T follicular helper cell (primary cell): ENCODE data around the gene TMEM225B.
"Not testable (repeated sequence)": the region's sequence is repeated elsewhere in the genome, so short reads cannot be mapped to it uniquely, and the experiment has no call there.

Source experiments
- DNase-seq: peaks from one replicate; pipeline ENCODE4 v3.0.0-alpha.2; 2020; ENCODE audit warnings: low read depth
- total RNA-seq, 2 experiments: gene quantifications; one replicate each; lab custom pipeline; 2026; lab: John Stamatoyannopoulos, UW

Gene TMEM225B, protein sequence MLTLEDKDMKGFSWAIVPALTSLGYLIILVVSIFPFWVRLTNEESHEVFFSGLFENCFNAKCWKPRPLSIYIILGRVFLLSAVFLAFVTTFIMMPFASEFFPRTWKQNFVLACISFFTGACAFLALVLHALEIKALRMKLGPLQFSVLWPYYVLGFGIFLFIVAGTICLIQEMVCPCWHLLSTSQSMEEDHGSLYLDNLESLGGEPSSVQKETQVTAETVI
- total RNA-seq, result 0.04 to 0.12 reads per million in 2 experiments

DNA sequence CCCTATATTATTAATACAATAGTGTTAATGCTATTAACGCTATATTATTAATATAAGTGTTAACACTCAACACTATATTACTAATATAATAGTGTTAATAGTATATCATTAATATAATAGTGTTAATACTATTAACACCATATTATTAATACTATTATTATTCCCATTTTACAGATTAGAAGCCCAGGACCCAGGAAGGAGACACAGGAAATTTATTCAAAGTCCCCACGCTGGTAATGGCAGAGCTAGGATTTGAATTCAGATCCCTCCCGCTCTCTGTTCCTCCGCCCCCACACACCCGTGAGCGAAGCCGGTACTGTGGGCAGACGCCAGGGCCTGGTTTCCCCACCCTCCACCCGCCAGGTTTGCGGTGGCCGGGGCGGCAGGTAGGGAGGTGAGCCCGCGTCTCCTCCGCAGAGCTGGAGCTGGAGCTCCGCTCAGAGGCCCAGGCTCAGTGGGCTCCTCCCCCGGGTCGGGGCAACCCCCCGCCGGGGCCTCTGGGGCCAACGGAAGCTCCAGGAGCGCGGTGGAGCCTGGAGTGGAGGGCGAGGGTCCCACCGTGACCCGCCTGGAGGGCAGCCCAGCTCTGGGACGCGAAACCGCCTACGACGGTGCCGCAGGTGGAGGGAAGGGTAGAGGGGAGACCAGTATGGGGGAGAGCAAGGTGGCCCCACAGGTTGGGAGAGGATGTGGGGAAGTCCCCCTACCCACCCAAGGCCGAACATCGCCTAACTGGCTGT is at the start of gene TMEM225B:
Gene TMEM225B (plus strand): TSS at position 506 of the 740 bp plus-strand sequence. CDS start 6,122 bp downstream, outside the sequence.
- DNase-seq, result no peak

DNA sequence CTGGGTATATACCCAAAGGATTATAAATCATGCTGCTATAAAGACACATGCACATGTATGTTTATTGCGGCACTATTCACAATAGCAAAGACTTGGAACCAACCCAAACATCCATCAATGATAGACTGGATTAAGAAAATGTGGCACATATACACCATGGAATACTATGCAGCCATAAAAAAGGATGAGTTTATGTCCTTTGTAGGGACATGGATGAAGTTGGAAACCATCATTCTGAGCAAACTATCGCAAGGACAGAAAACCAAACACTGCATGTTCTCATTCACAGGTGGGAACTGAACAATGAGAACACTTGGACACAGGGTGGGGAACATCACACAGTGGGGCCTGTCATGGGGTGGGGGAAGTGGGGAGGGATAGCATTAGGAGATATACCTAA is 48.5 kb upstream of the TMEM225B start:
- DNase-seq, result not testable (repeated sequence)

DNA sequence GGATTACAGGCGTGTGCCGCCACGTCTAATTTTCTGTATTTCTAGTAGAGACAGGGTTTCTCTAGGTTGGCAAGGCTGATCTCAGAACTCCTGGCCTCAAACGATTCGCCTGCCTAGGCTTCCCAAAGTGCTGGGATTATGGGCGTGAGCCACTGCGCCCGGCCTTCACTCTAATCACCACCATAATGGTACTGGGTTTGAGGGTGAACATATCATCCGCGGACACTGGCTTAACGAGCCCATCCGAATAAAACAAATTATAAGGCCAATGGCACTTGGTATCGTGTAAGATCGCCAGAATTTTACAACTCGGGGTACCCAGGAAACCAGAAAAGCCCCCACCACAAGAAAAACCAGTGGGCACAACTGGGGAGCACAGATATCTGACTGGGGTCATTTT is 46.7 kb upstream of the TMEM225B start:
- no peak for DNase-seq

DNA sequence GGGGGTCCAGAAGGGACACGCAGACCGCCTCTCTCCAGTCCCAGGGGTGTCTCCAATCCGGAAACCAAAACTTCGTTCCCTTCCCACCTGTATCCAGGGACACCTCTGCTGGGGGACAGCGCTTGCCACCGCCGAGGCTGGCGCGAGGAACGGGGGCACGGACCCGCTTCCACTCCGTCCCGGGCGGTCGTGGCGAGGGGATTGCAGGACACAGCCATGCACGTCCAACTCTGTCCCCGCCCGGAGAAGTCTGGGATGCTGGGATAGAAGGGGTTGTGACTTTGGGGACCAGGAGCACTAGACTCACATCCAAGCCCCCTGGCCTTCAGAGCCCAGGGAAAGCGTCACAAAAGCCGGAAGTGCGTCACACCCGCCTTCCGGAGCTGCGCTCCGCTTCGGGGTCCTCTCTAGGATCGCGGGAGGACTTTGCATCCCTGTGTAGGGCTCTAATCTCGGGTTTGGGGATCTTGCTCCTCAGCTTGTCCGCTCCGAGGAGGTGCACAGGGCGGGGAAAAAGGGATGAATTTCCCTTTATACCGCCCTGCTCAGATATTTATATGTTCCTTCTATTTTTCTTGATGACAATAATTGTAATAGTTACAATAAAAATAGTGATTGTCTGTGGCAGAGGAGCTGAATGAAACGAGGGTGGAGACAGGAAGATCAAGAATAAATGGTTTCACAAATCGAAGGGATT is 46.2 kb upstream of the TMEM225B start, which contains the start of gene FAM200A:
Gene FAM200A (minus strand): TSS at position 348 of the 697 bp plus-strand sequence. CDS start 3,707 bp downstream, outside the sequence.
- DNase-seq, result peak; percentile 80

DNA sequence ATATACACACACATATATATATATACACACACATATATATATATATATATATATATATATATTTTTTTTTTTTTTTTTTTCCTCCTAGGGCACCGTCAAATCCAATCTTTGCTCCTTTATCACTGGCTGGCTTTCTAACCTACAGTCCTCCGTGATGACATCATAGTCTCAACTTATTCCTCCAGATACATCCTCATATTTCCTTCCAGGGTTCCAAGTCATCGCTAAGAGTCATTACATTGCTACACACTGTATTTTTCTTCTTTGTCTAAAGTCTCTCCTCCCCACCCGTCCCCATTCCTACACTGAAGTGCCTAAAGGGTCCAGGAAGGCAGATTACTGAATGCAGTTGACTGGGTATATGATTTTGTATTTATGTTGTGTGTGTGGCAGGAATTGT is 45.0 kb upstream of the TMEM225B start:
- no peak for DNase-seq

DNA sequence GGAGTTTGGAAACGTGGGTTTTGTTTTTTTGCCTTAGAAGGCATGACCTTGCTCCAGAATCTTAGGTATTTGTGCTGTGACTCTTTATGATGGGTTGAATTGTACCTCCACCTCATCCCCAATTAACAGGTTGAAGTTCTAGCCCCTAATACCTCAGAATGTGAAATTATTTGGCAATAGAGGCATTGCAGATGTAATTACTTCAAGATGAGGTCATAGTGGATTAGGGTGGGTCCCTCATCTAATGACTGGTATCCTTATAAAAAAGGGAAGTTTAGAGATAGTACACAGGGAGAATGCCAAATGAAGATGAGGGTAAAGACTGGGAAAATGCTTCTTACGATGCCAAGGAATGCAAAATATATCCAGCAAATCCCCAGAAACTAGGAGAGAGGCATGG is 43.1 kb upstream of the TMEM225B start:
- no peak for DNase-seq

DNA sequence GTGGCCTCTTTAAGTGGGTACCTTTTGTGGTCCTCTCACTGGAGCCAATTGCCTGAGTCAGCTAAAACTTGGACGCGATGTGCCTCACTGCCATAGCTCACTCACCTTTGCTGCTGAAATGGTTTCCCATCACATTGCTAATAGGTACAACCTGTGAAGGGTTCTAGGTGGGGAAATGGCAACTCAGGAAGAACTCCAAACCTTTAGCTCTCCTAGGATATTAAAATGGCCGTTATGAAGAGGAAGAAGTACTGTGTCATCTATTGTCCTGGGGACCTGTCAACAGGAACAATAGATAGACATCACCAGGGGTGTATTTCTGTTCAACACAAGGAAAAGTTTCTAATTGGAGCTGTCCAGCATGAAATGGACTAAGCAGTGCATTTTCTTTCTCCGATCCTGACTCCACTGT is 40.9 kb upstream of the TMEM225B start:
- DNase-seq, result no peak

DNA sequence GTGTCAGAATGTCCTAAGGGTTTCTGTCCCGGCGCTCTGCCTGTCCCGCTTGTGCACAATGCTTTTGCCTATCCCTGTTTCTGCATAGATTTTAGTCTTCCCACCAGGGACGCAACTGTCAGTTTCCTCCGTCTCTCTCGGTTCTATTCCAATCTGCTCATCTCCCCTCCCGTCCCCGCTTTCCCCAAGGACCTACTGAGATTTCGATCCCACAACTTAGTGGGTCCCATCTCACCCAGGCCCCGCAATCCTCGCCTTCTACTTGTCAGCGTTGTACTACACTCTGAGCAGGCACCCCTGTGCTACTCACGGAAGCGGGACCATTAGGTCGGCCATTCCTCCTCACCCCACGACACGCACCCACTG is 40.1 kb upstream of the TMEM225B start:
- no peak for DNase-seq

DNA sequence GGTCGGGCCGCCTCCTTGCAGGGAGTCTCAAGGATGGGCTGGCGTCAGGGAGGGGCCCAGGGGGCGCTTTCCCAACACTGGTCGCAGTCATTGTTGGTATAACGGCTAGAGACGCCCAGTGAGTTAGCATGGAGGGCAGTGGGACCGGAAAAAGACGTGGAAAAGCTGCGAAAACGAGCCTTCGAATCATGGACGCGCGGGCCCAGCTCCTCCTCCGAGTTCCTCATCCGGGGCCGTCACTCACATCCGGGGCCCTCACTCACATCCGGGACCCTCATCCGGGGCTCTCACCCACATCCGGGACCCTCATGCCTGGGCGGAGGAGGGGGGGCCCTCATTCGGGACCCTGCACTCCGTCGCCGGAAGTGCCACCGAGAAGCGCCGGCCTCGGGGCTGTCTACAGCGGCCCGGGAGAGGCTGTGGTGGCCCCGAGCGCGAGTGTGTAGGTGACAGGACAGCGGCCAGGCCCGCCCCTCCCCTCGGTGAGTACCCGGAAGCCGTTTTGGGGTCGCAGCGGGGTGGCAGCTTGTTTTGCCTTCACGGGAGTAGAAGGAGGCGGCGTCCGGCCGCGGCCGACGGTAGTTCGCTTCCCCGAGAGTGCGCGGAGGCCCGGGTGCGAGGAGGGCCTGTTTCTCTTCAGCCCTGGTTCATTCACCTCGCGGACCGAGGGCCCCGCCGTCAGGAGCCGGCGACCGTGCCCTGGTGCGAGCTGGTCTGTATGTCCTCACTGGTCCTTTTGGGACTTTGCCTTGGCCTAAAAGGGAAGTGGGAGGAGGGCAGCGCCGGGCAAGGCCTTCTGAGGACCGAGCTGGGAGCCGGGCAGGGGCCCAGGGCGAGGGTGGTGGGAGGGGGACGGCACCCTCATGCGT is 39.5 kb upstream of the TMEM225B start, which contains the start of gene ZNF655:
Gene ZNF655 (plus strand): TSS at position 337 of the 869 bp plus-strand sequence. CDS start 1,918 bp downstream, outside the sequence.
- DNase-seq, result peak; percentile 85

DNA sequence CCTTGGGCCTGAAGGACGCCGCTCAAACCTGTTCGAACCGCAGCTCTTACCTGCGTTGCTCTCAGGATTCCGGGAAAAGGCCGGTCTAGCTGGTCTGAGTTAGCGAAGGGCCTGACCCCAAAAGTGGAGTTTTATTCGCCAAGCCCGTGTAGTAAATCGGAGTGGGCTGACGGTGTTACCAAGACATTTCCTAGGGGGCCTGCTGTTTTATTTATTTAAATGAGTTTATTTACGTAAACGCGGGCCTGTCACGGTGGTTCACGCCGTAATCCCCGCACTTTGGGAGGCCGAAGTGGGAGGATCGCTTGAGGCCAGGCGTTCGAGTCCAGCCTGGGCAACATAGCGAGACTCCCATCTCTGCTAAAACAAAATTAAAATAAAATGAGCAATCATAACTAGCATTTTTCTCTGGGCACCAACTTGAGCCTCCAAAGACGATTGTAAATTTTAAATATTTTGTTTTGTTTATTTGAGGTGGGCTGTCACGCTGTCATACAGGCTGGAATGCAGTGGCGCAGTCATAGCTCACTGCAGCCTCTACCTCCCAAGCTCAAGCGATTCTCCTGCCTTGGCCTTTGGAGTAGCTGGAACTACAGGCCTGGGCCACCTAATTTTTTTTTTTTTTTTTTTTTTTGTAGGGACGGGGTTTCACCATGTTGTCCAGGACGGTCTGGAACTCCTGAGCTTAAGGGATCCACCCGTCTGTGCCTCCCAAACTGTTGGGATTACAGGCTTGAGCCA is 38.7 kb upstream of the TMEM225B start:
- no peak for DNase-seq

DNA sequence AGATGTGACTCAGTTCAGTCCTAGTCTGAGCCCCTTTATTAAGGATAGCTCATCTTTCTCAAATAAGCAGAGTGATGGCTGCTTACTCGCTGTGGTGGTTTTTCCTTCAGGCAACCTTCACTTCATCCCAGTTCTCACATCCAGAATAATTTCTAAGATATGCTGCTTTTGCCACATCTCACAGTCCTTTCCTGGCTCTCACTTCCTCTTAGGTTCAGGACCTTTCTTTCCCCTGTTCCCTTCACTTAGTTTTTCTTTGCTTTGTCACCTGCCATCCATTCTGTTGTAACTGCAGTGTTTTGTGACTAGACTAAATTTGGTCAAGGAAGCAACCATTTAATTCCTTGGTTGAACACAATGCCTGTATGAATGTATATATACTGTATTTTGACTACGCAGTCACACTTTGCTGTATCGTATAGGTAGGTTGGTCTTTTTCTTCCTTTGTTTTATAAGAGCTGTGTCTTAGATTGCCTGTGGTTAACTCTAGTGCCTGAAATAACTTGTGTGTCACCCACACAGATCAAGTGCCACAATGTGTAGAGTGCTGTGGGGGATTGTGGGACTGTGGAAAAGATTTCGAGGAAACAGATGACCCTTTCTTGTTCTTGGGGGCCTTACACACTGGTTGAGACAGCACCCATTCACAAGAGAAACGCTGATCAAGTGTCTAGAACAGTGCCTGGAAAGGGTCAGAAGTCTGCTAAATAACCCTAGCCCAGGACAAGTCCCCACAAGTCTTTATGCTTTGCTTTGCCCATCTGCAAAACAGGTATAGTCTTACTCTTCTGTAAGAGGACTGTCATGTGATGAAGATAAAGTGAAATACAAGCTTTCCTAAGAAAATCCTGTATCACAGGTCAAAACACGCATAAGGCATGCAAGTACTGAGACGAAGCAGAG is 37.0 kb upstream of the TMEM225B start:
- no peak for DNase-seq

DNA sequence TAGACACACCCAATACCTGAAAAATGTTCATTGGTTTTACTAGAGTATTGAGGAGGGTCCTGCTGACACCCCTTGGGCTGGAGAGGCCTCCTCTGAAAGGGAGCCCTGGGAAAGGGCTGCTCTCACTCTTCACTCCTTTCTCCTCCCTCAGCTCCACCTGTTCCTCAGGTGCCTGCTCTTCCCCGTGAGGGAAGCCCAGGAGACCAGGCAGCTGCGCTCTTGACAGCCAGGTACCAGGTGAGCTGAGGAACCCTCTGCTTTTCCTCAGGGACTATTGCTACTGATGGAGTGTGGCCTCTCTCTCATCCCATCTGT is 36.4 kb upstream of the TMEM225B start:
- DNase-seq, result no peak

DNA sequence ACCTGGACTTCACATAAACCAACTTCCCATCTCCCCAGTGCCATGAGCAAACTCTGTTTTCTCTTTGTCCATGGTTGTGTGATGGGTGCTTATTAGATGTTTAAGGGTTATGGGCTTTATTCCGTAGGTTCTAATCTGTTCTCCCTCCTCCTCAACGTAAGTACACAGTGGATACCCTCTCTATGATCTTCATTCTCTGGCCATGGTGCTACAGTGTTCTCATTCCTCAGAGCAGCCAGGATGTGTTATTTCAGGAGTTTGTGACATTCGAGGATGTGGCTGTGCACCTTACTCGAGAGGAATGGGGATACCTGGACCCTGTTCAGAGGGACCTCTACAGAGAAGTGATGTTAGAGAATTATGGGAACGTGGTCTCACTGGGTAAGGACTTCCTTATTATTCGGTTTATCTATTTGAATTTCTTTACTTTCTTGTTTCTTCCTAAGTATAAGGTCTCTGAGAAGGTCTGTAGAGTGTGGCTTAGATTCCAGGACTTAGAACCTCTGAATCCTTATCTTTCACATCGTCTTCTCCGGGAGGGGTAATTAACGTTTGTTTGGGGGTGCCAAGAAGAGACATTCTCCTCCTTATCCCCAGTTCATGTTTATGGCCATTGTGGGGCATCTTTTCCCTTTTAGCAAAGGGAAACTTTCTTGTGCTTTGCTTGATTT is 35.8 kb upstream of the TMEM225B start:
- no peak for DNase-seq

DNA sequence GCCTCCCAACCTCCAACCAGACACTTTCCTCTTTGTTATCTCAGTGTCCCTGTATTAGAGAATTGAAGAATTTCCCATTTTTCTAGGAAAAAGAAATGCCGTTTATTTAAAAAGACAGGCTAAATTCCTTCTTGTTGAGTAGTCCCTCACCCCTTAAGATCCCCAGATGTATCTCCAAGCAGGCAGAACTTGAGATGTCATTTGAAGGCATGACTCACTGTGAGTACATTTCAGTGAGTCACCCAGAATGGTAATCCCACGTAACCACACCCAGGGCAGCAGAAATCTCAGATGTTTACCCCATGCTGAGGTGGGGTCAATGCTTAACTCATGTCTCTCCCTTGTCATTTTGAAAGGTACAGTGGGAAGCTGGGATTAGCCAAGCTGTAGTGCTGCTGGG is 35.2 kb upstream of the TMEM225B start:
- no peak for DNase-seq

DNA sequence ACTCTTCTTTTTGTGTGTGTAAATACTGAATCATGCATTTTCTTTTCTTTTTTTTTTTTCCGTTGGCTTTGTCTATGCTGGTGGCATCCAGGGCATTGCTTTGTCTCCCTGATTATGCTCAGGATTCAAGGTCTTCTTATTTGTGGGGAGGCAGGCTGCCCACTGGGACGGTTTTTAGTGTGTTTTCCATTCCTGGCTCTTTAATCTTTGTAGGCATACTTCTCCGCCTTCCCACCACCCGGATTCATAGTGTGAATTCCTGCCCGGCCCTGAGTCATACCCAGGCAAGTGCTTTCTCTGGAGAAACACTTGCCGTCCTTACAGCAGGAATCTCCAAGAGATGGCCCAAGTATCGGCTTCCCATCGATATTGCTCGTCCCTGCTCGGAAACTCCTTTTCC is 34.4 kb upstream of the TMEM225B start:
- DNase-seq, result no peak

DNA sequence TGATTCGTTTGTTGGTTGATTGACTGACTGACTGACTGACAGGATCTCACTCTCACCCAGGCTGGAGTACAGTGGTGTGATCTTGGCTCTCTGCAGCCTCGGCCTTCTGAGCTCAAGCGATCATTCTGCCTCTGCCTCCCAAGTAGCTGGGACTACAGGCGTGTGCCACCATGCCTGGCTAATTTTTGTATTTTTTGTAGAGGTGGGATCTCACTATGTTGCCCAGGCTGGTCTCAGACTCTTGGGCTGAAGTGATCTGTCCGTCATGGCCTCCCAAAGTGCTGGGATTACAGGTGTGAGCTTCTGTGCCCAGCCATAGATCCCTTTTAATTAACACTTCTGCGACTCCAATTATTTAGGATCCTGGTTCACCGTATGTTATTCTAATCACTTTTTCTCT is 29.3 kb upstream of the TMEM225B start:
- not testable (repeated sequence) for DNase-seq

DNA sequence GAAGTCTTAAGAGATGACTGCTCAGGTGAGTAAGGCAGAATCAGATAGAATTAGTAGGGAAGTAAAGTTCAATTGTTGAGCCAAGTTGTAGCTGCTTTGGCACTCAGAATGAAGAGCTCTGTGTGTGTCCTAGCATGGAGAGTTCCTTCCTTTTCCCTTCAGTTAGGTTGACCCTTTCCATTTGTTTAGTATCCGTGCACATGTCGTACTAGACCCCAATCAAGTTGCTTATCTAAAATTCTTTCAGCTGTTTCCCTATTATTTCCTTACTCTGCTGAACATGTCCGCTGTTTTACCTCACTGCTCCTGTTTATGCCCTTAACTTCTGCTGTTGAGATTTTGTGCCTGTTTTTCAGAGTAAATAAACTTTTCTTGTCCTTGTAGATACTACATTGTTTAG is 26.3 kb upstream of the TMEM225B start:
- DNase-seq, result no peak

DNA sequence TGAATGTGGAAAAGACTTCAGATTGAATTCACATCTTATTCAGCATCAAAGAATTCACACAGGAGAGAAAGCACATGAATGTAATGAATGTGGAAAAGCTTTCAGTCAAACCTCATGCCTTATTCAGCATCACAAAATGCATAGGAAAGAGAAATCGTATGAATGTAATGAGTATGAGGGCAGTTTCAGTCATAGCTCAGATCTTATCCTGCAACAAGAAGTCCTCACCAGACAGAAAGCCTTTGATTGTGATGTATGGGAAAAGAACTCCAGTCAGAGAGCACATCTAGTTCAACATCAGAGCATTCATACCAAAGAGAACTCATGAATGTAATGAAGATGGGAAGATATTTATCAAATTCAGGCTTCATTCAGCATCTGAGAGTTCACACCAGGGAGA is 24.8 kb upstream of the TMEM225B start:
- DNase-seq, result no peak

DNA sequence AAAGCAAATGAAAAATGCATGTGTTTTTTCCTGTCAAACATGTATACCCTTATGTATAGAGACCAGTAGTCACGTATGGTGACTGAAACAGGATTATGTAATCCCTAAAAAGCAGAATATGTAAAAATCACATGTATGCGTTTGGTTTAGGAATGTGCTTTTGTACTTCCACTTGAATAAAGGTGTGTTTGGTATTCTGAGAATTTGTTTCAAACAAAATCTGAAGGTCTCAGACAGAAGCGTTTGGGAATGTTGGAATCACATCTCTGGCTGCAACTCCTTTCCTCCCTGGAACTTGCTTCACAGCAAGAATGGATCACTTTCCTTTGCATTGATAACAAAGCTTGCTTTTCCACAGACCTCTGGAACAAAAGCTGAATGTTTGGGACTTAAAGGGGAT is 21.8 kb upstream of the TMEM225B start:
- no peak for DNase-seq
